HG02623 (cell line): ENCODE measurements around the gene USP7.
A peak's percentile ranks its signal among the peaks of the same experiment; 100 is the strongest.

Source experiments
- ATAC-seq: cut with Tn5 transposase; IDR thresholded peaks from one replicate; pipeline ENCODE4 v1.9.1; 2021; ENCODE audit warnings: moderate library complexity; ENCODE audit not compliant: unreplicated experiment

Gene USP7

DNA sequence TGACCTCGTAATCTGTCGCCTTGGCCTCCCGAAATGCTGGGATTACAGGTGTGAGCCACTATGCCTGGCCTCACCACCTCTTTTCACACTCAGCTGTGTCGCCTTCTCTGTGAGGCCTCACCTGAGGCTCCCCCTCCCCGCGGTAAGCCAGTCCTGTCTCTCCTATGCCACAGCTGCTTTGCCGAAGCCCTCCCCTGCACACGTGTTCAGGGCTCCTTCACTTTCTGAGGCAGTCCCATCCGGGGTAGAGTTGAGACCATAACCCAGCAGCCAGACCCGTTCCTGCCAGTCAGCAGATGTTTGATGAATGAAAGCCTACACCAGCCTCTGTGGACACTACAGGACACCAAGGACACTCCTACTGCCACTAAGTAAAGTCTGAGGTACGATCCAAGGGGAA, 10.6 kb downstream of the USP7 start:
- no peak for ATAC-seq

DNA sequence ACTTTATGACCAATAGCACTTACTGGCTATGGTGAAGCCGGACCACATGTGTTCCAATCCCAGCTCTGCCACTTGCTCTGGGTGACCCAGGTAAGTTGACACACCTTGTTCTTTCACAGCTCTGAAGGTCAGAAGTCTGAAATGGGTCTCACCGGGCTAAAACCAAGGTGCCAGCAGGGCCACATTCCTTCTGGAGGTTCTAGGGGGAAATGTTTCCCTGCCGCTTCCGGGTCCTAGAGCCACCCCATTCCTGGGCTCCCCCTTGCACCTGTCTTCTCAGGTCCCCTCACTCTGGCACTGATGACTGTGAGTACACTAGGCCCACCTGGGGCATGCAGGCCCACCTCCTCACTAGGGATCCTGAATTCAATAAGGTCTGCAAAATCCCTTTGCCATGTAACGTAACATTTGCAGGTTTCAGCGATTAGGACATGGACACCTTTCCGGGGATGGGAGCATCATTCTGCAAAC, 11.4 kb downstream of the USP7 start:
- no peak for ATAC-seq

DNA sequence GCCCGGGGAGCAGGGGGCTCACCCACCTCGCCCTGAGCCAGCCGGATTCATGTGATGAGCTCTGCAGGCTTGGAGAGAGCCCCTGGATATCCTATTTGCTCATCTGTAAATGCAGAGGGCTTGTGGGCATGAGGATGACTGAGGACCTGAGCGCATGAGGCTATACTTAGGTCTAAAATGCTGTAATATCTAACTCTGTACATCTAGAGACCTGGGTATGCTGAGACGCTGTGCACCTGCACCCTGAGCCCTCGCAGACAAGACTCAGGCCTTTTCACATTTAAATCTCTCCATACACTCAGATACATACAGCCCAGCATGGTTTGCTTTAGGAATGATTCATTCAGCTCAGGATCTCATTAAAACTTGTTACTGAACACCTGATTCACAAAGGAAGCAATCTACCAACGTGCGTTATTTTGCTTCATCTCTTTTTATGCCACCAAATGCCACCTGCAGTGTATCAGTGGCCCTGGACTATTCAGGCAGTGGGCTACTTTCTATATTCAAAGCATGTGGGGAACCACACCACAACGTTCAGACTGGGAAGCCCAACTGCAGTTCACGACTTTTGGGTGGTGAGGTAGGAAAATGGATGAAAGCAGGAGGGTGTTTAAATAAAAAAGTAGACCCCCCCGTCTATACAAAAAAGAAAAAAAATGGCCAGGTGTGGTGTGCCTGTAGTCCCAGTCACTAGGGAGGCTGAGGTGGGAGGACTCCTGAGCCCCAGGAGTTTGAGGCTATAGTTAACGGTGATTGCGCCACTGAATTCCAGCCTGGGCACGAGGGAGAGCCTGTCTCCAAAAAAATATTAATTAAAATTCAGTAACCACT, 12.0 kb downstream of the USP7 start:
- ATAC-seq = no peak

DNA sequence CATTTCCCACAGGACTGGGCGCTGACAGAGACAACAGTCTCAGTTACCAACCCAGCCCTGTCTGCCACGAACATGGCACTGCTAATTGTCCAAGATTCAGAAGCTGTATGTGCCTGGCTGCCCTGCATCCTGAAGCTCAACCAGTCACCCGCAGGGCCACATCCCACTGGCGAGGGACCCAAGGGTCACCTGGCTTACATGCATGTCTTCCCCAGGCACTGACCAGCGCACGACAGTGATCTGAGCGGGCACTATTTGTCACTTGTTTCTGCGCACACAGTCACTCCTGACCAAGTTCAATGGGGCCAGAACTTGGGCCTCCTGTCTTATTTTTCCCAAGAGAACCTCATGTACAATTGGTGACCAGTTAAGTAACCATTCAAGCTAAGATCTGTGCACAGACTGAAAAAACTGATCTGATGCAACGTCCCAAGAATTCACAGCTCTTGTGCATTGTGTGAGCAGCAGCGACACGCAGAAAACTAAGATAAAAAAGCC, 13.1 kb downstream of the USP7 start:
- no peak for ATAC-seq

DNA sequence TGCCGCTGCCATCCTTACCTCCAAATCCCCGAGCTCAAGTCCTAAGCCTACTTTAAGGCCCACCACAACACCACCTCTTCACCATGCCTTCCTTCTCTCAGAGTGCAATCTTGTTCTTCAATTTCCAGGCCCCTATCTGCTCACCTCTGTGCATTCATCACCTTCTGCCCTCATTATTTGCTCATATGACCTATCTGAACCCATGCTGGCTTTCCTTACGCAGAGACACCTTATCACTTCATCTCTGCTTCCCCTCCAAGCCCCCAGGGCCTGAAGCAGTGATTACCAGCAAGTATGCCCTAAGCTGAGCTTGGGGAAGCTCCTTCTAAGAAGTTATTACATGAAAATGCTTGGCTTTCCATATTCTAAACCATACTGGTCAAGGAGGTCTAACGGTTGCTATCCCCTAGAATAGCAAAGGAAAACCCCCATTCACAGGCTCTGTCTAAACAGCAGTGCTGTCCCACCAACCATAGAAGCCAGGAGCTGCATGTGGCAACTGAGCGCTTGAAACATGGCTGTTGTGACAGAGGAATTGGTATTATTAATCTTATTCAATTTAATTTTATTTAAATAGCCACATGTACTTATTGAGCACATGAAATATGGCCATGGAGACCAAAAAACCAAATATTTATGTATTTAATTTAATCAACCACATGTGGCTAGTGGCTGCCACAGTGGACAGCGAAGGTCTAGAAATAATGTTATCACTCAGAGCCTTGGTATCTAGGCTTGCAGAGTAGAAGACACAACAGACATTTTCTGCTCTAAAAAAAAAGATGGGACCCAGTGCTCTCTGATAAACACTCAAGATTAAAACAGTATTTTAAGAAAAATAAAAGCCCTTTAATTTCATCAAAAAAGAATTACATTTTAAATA, 13.9 kb downstream of the USP7 start:
- no peak for ATAC-seq

DNA sequence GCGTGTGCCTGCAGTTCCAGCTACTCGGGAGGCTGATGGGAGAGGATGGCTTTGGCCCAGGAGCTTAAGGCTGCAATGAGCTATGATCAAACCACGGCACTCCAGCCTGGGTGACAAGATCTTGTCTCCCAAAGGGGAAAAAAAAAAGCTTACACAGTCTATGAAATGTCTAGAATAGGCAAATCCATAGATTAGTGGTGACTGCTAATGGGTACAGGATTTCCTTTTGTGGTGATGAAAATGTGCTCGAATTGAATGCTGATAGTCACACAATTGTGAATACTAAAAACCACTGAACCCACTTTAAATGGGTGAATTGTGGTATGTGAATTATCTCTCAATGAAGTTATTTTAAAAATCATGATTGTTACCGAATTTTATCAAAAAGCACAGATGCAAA, 14.9 kb downstream of the USP7 start:
- ATAC-seq = no peak

DNA sequence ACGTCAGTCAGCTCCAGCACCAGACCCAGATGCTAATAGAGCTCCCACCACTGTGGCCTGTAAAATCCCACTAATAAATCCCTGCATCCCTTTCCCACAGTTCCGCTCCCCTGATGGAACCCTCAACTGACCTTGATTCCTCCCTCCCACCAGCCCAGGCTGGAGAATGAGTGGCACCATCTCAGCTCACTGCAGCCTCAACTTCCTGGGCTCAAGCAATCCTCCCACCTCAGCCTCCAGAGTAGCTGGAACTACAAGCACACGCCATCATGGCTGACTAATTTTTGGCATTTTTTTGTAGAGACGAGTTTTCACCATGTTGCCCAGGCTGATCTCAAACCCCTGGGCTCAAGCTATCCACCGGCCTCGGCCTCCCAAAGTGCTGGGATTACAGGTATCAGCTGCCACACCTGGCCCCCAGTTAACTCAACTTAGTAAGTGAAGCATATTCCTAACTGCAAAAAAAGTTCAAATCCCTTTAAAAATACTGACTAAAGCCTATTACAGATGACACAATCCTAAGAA, 15.6 kb downstream of the USP7 start:
- no peak for ATAC-seq

DNA sequence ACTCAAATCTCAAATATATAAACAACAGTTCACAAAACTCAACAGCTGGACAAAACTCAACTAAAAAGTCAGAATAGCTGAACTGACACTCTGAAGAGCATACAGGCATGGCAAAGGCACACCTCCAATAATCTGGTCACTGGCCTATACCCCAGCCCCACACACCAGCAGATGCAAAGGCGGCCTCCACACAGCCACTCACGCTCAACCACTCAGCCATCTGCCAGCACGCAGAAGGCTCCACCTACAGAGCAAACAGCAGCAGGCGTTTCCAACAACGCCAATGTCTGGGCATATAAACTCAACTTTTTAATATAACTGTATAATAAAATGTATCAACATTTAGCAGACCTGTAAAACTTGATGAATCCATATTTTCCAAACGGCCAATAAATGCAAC, 17.2 kb downstream of the USP7 start:
- no peak for ATAC-seq

DNA sequence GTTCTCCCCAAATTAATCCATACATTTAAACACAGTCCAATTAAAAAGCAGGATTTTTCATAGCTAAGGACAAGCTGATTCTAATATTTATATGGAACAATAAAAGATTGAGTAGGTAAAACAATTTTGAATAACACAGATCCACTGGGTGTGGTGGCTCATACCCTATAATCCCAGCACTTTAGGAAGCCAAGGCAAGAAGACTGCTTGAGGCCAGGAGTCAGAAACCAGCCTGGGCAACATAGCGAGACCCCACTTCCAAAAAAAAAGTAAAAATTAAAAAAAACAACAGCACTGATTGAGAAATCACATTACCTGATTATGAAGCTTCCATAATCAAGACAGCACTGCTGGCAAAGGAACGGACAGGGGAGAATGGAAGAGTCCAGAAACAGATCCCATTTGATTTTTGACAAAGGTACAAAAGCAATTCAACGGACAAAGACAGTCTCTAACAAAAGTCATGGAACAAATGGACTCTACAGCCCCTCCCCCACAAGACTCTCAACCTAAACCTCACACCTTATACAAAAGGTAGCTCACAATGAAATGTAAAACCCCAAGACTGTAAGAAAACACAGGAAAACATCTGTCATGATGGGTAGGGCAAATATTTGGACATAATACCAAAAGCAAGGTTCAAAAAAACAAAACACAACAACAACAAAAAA, 17.9 kb downstream of the USP7 start:
- ATAC-seq = no peak

DNA sequence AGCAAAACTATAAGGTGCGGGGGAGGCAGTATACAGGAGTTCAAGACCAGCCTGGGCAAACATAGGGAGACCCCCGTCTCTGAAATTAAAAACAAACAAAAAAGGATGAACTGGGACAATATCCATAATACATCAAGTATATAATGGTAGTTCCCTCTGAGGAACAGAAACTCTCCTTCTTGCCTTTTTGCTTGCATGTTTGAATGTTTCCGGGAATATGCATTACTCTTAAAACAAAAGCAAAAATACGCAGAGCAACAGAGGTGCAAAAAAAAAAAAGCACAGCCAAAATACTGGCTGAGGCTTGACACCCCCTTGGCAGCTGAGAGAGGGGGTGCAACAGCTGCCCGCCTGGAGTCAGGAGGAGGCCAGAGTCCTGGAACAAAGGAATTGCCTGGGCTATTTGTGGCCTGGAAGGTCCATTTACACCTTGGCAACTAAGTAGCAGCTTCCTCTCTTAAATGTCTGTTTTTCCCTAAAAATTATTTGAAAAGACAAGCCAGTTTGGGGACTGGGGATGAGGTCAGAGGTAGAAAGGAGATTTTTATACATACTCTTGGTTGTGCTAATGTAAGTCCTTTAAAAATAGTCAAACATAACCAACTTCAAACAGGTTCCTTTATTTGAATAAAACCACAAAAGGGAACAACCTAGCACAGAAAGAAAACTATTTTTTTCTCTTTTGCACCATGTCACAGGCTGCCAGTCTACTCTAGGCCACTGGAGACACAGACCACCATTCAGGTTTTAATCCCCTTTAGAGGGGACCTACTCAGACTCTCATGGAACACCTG, 19.5 kb downstream of the USP7 start:
- ATAC-seq = peak; percentile 69

DNA sequence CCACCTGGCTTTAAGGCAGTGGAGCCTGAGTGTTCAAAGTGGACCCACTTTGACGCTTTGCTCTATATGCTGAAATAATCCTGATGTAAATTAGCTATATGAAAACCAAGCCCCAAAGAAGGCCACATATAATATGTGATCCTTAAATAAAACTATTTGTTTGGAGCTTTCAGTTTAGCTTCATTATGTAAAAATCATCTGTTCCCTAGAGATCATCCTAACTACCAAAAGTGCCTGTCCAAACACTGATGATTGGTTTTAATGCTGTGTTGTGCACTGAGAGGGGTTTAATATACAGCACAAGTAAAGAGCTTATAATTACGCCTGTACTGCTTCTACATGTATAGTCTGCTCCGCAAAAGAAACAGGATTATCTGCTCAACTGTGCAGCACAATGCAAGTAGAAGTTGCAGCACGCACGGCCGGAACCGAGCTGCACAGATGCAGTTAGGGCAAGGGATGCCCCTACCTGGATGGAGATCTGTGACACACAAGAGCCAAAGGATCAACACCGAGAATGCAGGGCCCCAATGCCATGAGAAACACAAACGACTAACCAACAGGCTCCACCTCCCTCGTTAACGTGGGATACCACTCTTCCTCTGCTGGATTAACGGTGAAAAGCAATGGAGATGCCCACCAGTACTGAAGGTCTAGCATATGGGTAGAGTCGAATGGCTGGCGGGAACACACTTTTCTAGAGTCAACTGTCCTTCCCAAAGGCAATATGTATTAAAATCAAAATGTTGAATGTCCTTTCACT, 20.5 kb downstream of the USP7 start:
- ATAC-seq = no peak

DNA sequence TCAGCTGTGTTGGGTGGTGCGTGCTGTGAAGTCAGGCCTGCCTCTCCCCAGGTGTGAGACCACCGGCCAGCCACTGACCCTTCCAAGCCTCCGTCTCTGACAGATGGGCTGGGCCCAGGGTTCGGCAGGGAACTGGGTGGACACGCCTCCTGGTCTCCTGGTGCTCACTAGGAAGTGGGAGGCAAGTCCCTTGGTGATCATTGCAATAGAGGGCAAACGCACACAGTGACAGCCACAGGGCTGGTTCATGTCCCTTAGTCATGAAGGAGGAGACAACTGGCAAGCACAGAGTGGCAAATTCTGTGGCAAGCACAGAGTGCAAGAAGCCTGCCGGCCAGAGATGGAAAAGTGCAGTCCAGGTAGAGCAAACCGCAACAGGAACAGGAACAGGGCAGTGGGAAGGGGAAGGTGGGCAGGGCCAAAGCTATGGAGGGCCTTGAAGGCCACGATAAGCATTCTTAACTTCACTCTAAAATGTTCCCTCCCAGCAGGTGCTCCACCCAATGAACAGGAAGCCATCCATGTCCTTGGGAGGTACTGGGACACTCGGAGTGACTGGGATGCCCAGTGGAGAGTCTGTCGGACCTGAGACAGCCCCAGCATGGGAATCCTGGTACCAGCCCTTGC, 21.9 kb downstream of the USP7 start:
- no peak for ATAC-seq

DNA sequence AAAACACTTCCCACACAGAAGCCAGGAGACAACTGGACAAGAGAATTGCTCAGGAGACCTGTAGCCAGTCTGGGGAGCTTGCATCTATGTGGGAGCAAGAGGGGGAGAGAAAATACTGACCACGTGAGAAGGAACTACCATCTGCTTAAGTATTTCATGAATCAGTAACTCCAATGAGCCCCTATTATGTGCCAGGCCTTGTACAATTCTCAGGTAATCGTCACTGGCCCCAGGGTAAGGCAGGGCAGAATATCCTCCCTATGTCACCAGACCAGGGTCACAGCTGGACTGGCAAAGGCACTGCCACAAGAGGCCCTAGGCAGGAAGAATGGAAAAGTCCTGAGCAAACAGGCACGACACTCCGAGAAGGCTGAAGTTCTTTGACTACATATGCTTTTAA, 25.9 kb downstream of the USP7 start:
- ATAC-seq = no peak

DNA sequence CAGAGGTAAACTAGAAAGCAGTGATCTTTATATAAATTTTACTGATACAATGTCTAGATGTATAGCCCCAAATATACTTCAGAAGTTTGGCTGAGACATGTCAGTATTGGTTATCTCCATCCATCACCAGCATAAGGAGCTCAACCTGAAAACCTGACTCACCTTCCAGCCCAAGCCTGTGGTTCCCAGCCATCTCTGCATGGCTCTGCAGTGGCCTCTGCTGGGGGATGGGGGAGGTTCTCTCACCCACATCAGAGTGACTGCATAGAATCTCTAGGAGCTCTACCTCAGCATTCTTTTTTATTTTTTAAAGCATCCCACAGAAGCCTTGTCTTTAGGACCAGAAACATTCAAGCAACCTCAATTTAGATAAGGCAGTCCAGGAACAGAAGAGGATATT, 27.3 kb downstream of the USP7 start:
- peak; percentile 71 for ATAC-seq

DNA sequence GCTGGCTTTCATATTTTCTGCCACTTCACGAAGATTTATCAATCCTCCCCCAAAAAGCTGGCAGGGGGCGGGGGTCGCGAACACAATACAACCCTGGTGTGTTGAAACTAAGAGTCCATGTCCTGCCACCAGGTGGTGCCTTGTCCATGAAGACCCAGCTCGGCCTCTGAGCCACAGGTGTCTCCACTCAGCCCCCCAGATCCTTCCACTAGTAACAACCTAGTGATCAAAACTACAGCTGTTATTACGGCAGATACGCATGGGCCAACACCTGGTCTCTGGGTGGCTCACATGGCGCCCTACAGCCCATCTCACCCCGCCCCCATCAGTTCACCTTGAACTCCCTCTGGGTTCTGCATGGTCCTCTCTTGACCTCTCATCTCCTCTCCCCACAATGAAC, 27.7 kb downstream of the USP7 start:
- ATAC-seq = peak; percentile 30

DNA sequence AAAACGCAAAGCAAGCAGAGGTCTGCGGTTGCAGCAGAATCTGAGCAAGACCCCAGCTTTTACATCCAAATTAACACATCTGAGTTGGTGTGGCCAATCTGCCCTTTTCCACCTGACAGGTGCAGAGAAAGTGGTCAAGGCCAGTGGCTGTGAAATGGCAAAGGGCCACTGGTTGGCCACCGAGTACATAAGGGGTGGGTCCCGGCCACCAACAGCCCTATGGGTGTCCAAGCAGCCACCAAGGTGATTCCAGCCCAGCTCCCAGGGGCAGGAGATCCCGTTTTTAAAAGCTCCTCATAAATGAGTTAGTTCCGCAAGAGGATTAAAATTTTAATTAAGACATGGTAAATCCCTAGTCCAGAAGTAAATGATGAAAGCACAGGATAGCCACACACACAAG, 29.1 kb downstream of the USP7 start:
- no peak for ATAC-seq

DNA sequence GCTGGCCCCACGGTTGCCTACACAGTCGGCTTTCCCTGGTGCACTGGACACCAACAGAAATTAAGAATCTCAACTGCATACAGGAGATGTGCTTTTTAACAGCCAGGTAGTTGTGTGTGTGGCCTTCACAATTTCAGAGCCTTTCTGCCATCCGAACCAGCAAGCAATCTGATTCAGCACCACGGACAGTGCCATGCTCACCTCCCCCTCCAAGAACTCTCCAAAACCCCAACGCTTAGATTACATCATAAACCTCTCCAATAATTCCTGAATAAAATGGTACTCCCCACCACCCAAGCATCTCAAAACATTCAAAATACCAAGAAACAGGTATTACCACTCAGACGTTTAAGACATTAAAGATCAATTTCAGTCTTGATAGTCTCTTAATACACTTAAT, 31.8 kb downstream of the USP7 start:
- no peak for ATAC-seq

DNA sequence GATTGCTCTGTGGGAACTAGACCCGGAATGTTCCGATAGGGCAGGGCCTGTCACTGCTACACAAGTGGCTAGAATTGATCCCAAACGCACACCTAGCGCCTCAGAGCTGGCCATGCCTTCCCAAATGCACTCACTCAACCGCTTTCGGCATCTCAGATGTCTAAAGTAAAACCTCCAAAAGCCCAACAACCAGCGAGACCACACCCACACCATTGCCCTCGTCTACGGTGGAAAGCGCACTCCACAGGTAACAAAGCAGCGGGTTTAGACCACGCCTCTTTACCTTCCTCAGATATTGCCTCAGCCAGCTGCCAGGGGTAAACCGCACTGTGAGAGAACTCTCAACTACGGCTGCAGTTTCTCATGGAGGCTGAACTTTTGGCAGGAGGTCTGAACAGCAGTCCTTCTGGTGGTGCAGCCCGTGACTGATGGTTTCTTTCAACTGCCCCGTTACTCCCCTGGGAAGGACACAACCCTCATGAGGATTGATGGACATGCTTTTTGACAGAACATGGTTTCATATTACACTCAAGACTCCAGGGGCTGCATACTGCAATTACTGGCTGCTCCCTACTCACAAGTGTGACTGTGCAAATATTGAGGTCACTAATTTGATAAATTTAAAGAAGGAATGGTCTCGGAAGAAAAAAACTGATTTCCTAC, 34.5 kb downstream of the USP7 start:
- no peak for ATAC-seq
